AG10803 (cell line): ENCODE results near the gene MYRIP.

ENCODE experiments used
- DNase-seq: peaks from one replicate; pipeline ENCODE4 v3.0.0; 2010; ENCODE audit warnings: low read depth
- H3K4me3 ChIP-seq: 2 replicates; pipeline ENCODE4 v1.5.1; 2011; ENCODE audit warnings: mild to moderate bottlenecking, low read length, control low read depth
- CTCF ChIP-seq: conservative IDR thresholded peaks from 2 replicates; pipeline ENCODE4 v1.5.1; 2011; ENCODE audit warnings: mild to moderate bottlenecking, low read length, control low read depth, inconsistent platforms

MYRIP gene

GRCh38 chr3:40304352-40304751 is 494.9 kb downstream of the MYRIP start:
- H3K4me3 ChIP-seq, result no peak overlapping the region
- TF ChIP-seq CTCF, result no peak
- DNase-seq, result no peak

GRCh38 chr3:40306336-40306735 is 496.9 kb downstream of the MYRIP start:
- peak; percentile 57 for DNase-seq
- no peak overlapping the region for H3K4me3 ChIP-seq
- no peak for TF ChIP-seq CTCF

- no peak overlapping the region for H3K4me3 ChIP-seq
- no peak for TF ChIP-seq CTCF
- no peak for DNase-seq
These were observed 497.8 kb downstream of the MYRIP start for GRCh38 chr3:40307176-40307575.

- TF ChIP-seq CTCF, result no peak
- peak overlapping the region; percentile 62 for H3K4me3 ChIP-seq
- no peak for DNase-seq
These were observed 499.5 kb downstream of the MYRIP start for GRCh38 chr3:40308725-40309417.

GRCh38 chr3:40309418-40309924 is 500.1 kb downstream of the MYRIP start, which contains the start of gene EIF1B:
TSS of gene EIF1B (plus strand) at chr3:40309707. CDS start at chr3:40309942, 235 bp downstream.
- peak; percentile 77 for TF ChIP-seq CTCF
- peak; percentile 97 for DNase-seq
- H3K4me3 ChIP-seq, result peak within 1 kb of the TSS; percentile 79
